ENCODE results near the gene AVP.
A peak's percentile ranks its signal among the peaks of the same experiment; 100 is the strongest.

AVP gene

GRCh38 chr20:3109350-3110302, 25.1 kb upstream of the AVP start:
- no peak for DNase-seq (ENCODE audit: low spot score)

GRCh38 chr20:3107464-3108025, 23.0 kb upstream of the AVP start:
- DNase-seq (ENCODE audit: low spot score) = no peak

- DNase-seq (ENCODE audit: low spot score) = no peak
Measured at GRCh38 chr20:3106658-3107463, 22.3 kb upstream of the AVP start.

GRCh38 chr20:3106185-3106584, 21.7 kb upstream of the AVP start:
- no peak for DNase-seq (ENCODE audit: low spot score)

- DNase-seq (ENCODE audit: low spot score) = no peak
Measured at GRCh38 chr20:3105256-3106137, 21.0 kb upstream of the AVP start.

- DNase-seq (ENCODE audit: low spot score) = no peak
Measured at GRCh38 chr20:3103369-3104032, 19.0 kb upstream of the AVP start.

- no peak for DNase-seq (ENCODE audit: low spot score)
Measured at GRCh38 chr20:3102575-3103368, 18.2 kb upstream of the AVP start.

GRCh38 chr20:3101737-3102574, 17.4 kb upstream of the AVP start:
- peak; percentile 86 for DNase-seq (ENCODE audit: low spot score)

- DNase-seq (ENCODE audit: low spot score) = no peak
Measured at GRCh38 chr20:3101251-3101650, 16.7 kb upstream of the AVP start.

GRCh38 chr20:3100480-3100879, 16.0 kb upstream of the AVP start:
- no peak for DNase-seq (ENCODE audit: low spot score)

- DNase-seq (ENCODE audit: low spot score) = no peak
Measured at GRCh38 chr20:3094848-3095629, 10.5 kb upstream of the AVP start.

- DNase-seq (ENCODE audit: low spot score) = no peak
Measured at GRCh38 chr20:3093861-3094361, 9.4 kb upstream of the AVP start.

- DNase-seq (ENCODE audit: low spot score) = no peak
Measured at GRCh38 chr20:3092611-3093379, 8.3 kb upstream of the AVP start.

- no peak for DNase-seq (ENCODE audit: low spot score)
Measured at GRCh38 chr20:3090565-3090964, 6.0 kb upstream of the AVP start.

- no peak for DNase-seq (ENCODE audit: low spot score)
Measured at GRCh38 chr20:3088031-3088430, 3.5 kb upstream of the AVP start.

- DNase-seq (ENCODE audit: low spot score) = no peak
Measured at GRCh38 chr20:3085571-3086072, 1.1 kb upstream of the AVP start.

GRCh38 chr20:3084986-3085360, 449 bp upstream of the AVP start:
- no peak for DNase-seq (ENCODE audit: low spot score)

Measured in activated CD4-positive, alpha-beta T cell treated with anti-CD3 and anti-CD28 coated beads, Interleukin-2, Interleukin-4, amounts not matched to agents 100 ng/mL and 50 ng/mL, durations not matched to agents 16 hours and 8 hours (primary cell).